HG03558 (cell line): ENCODE results near the gene SLC26A6.

Experiments used
- ATAC-seq: cut with Tn5 transposase; IDR thresholded peaks from one replicate; pipeline ENCODE4 v1.9.1; 2021; ENCODE audit warnings: moderate number of reproducible peaks; ENCODE audit not compliant: unreplicated experiment; ENCODE audit errors: extremely low read depth

The SLC26A6 gene

DNA sequence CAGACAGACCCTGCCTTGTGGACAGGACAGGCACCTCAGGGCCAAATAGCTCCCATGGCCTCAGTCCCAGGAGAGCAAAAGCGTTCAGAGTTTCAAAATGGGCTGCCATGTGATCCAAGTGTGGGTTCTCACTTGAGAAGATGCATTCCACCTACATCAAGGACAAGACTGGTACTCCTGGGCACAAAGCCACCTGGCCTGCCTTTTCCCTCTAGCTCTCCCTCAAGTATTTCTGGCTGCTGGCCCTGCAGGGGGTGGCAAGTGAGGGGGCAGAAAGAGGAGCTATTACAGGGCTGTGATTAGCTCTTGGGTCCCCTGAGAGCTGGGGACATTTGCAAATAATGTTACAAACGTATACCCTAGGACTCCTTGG lies 33.7 kb downstream of the SLC26A6 start:
- ATAC-seq: no peak

DNA sequence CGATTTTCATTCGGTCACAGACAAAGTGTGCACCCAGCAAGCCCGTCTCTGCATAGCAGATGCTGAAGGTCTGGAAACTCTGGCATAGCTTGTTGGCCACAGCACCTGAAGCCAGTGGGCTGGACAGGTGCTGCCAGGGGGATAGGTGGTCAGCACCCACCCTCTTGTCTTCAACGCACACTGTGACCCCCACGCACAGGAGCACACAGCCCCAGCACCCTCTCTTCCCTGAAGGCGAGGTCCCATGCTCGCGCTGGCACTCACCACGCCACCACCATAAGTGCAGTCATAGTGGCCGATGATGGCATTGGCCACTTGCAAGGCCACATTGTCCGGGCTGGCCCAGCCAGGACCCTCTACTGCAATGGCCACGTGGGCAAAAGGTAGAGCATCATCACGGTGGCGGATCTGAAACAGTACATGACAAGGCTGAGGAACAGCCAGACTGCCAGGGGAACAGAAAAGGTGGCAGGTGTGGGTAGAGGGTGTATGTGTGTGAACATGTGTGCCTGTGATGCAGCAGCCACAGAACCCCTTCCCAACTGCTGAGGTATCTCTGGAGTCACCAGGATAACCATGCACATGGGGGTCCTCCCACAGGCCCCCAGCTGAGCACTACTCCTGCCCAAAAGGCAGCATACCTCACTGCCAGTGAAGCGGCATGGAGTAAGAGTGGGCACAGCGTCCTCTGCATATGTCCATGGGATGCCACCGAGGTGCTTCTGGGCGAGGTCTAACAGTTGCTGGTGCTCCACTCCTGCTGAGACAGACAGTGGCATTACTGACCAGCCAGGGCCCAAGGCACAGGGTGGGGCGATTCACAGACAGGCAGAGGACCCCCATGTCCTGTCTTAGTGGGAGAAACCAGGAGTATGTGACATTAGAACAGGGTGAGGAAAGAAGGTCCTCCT lies 34.3 kb downstream of the SLC26A6 start:
- no peak for ATAC-seq

- ATAC-seq: no peak
Measured at GRCh38 chr3:48599509-48600285, 35.6 kb downstream of the SLC26A6 start.

GRCh38 chr3:48599077-48599501 lies 36.2 kb downstream of the SLC26A6 start:
- ATAC-seq: no peak

GRCh38 chr3:48598323-48599076 lies 36.8 kb downstream of the SLC26A6 start:
- ATAC-seq: no peak

DNA sequence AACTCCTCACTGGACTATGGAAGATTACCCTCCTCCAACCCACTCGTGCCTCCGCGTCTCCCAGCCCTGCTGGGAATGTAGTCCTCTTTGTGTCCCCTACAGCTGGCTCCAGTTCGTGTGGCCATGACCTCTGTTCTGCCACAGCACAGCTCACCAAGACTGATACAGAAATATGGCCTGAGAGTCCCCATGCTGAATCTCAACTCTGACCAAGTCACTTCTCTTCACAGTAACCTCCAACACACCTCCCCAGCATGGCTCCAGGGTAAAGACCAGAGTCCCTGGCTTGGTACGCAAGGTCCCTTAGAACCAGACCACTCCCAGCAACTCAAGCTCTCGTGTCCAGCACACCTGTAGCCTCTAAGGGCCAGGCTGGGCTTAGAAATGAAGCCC lies 37.9 kb downstream of the SLC26A6 start:
- no peak for ATAC-seq

- ATAC-seq: no peak
Measured at GRCh38 chr3:48596676-48597407, 38.4 kb downstream of the SLC26A6 start.

DNA sequence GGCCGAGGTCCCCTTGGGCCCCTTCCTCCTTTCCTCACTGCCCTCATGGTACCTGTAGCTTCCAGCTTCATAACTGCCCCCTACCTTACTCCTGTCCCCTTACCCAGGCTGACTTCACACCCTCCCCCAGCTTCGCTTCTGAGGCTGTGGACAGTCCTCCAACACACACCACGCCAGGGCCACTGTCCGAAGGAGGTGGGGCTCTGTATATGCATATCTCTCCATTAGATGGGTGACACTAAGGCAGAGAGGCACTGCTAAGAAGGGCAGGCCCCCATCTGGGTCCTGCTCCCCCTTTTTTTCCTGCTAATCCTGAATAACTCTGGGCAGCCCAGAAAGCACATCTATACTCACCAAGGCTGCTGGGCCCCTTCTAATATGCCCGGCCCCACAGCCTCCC lies 39.1 kb downstream of the SLC26A6 start:
- no peak for ATAC-seq

GRCh38 chr3:48595526-48596121 lies 39.6 kb downstream of the SLC26A6 start:
- no peak for ATAC-seq

DNA sequence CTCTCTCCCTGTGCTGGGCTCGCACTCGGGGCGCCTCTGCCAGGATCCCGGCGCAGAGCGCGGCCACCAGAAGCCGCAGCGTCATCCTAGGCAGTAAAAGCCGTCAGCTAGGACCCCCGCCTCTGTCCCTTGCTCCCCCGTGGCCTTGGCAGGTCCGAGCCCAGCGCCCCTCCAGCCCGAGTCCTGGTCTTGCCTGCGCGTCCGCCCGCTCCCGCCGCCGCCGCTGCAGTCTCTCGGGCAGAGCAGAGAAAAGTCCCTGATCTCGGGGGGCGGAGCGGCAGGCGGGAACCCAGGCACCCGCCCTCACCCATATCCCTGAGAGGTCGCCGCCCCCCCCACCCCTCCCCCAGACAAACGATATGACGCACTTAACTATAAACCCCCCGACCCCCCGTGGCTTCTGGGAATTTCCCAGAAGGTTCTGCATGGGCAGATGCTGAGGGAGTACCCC lies 40.2 kb downstream of the SLC26A6 start, which contains the start of gene COL7A1:
Gene COL7A1, minus strand, starts transcription at position 255 of the 451 bp plus-strand sequence. Its CDS starts 170 bp downstream, at position 85.
- ATAC-seq: no peak

DNA sequence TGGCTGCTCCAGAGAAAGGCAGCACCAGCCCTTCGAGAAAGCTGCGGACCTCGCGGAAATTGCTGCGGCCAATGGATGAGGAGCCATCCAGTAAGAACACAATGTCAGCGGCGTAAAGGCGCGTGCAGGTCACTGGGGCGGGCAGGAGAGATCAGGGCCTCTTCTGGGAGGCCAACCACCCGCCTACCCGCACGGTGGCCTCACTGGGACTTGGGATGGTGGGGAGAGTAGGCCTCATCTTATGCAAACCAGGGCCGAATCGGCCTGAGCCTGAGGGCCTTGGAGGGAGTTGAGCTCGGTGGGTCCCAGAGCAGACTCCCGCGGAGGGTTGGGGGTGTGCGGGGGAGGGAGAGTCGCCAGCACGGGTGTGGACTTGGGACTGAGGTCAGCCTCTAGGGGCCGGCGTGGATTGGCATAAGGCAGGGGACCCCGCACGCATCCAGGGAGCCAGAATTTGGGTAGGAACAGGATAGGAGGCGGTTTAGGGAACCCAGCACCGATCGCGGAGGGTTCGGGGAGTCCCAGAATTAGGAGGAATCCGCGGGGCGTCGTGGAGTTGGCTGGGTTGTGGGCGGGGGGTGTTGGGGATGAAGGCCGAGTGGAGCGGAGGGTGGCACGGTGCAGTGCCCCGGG lies 40.7 kb downstream of the SLC26A6 start:
- ATAC-seq: no peak

DNA sequence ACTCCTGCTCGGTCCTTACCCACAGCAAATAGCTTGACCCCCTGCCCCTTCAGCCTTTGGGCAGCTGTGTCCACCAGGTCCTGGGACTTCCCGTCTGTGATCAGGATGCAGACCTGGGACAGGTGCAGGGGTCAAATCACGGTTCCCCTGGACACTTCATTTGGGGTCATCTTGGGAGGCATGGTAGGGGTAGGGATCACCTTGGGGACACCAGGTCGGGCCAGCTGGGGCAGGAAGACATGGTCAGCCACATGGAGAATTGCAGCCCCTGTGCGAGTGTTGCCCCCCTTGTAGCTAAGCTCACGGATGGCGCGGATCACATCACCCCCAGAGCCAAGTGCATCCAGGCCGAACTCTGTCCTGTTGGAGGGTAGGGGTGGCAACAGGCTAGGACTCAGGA lies 41.9 kb downstream of the SLC26A6 start:
- no peak for ATAC-seq

DNA sequence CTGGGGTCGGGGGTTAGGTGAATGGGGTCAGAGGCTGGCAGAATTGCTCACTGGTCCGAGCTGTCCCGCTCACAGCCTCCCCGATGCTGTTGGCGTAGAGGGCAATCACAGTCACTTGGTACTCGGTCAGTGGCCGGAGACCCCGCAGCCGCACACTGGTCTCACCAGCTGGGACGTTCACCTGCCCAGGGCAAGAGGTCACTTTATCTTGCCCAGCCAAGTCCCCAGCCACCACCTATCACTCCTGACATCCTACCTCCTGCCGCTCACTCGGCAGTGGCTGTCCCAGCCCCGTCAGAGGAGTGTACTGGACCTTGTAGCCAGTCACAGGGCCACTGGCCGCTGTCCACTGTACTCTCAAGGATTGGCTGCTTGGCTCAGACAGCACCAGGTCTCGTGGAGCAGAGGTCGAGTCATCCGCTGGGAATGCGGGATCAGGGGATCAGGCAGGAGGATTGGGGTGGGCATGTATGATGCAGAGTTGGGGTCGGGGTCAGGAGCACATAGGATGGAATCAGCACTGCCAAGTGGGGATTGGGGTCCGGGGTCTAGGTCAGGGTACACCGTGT lies 42.7 kb downstream of the SLC26A6 start:
- ATAC-seq: no peak

- ATAC-seq: no peak
Measured at GRCh38 chr3:48591886-48592518, 43.3 kb downstream of the SLC26A6 start.

DNA sequence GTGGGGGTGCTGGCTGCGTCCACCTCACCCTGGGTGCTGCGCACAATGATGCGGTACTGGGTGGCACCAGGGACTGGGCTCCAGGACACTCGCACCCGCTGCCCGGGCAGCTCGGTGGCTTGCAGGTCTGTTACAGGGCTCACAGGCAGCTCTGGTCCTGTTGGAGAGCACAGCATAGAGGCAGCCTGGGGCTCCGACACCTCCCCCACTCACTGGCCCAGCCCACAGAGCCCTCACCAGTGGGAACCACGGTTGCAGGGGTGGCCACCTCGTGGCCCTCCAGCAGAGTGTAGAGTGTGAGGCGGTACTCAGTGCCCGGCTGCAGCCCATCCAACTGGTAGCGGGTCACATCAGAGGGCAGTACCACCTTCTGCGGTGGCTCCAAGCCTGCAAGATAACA lies 43.8 kb downstream of the SLC26A6 start:
- no peak for ATAC-seq

GRCh38 chr3:48588230-48588629 lies 47.0 kb downstream of the SLC26A6 start:
- ATAC-seq: no peak

DNA sequence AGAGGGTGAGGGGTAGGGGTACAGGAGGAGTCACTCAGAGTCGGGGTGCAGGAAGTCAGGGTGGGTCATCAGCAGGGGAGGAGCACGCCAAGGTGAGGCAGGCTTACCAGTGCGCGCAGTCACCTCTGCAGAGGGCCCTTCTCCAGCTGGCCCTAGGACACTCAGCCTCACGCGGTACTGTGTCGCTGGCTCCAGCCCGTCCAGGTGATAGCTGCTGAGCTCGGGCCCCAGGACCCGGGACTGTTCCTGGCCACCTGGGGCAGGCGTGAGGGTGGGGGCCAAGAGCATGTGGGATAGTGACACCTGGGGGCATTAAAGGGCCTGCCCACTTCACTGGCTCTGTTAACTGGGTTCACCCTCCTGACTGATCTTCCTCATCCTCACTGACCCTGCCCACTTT lies 47.6 kb downstream of the SLC26A6 start:
- ATAC-seq: no peak

GRCh38 chr3:48585411-48585810 lies 49.9 kb downstream of the SLC26A6 start:
- no peak for ATAC-seq
